Retina (tissue), 1 donor: Measurements from ENCODE around the gene FATE1.

Source experiments
- DNase-seq: peaks from one replicate; pipeline ENCODE4 v3.0.0-alpha.2; 2016

The FATE1 gene

DNA sequence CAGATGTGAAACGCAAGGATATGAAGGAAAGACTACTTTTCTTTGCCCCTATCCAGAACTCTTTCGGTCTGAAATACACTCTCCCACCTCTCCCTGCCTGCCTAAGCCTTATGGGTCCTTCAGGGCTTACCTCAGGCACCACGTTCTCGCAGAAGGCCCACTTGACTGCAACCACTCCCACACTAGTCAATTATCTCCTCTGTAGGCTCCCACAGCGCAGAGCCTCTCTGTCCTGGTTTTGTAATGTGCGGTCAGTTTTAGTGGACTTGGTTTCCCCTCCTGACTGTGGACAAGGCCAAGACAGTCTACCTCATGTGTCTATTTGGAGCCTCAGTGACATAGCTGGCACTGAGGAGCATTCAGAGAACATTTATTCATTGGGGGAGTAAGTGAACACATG lies 29.8 kb downstream of the FATE1 start:
- DNase-seq: no peak

DNA sequence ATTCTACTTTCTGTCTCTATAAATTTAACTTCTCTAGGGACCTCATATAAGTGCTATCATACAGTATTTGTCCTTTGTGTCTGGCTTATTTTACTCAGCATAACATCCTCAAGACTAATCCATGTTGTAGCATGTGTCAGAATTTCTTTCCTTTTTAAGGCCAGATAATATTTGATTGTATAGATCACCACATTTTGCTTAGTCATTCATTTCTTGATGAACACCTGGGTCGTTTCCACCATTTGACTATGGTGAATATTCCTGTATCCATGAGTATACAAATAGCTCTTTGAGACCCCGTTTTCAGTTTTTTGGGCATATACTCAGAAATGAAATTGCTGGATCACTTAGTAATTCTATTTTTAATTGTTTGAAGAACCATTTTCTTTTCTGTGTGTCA lies 30.7 kb downstream of the FATE1 start:
- DNase-seq: no peak

DNA sequence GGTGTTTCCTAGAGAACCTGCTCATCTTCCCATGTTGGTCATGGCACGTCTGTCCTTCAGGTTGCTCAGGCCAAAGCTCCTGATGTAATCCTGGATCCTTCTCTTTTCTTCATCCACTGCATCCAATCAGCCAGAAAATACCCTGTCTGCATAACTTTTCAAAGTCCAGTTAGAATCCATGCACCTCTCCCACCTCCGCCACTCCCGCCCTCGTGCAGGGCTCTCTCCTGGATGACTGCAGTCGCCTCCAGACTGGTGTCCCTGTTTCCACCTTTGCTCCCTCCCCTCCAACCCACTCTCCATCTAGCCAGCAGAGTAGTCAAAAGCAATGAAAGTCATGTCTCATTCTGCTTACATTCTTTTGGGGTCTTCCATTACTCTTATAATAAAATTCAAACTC lies 34.7 kb downstream of the FATE1 start:
- DNase-seq: no peak

- no peak for DNase-seq
Measured at GRCh38 chrX:151752847-151753246, 37.0 kb downstream of the FATE1 start.

GRCh38 chrX:151753313-151754046 lies 37.6 kb downstream of the FATE1 start:
- peak; percentile 80 for DNase-seq

GRCh38 chrX:151754047-151754429 lies 38.2 kb downstream of the FATE1 start:
- DNase-seq: no peak

GRCh38 chrX:151754641-151755215 lies 38.9 kb downstream of the FATE1 start:
- no peak for DNase-seq

DNA sequence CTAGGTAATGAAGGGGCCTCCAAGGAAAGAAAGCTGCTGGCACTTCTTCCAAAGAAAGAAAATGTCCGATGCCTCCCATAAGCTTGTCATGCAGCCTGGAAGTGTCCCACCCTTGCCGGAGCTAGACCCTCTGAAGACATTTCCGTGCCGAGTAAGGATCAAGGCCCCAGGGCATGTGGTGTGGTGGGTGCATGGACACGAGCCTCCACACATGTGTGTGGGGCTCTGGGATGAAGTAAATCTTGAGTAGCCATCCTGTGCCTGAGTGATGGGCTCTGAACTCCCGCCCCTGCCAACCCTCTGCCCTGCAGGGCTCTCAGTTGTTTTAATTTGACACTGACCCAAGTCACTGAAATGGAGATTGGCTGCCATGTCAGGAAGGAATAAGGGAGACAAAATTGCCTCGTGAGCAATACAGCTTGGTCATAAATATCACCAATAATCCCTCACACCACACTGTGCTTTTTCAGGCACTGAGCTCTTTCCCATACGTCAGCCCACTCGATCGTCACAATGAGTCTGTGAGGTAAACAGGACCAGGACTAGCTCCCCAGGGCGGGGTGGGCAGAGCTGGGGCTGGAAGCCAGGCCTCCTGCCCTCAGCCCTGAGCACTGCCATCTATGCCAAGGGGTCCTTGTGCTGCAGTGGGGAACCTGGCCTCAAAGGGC lies 43.3 kb downstream of the FATE1 start:
- DNase-seq: no peak

DNA sequence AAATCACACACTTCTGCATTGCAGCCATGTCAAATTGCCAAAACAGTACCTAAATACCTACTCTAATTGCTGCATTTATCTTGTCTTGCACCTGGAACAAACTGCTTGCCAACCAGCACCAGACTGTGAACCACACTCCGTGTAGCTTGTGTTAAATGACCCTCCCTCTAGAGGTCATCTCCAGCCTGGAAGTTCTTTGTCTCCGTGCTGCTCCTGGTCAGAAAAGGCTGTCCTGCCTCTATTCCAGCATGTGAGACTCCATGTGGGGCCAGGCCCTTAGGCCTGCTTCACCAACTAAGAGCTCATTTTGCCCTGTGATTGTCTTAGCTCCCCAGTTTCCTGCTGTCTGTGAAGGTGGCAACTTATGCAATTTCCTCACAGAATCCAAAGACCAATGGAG lies 47.0 kb downstream of the FATE1 start:
- DNase-seq: no peak

DNA sequence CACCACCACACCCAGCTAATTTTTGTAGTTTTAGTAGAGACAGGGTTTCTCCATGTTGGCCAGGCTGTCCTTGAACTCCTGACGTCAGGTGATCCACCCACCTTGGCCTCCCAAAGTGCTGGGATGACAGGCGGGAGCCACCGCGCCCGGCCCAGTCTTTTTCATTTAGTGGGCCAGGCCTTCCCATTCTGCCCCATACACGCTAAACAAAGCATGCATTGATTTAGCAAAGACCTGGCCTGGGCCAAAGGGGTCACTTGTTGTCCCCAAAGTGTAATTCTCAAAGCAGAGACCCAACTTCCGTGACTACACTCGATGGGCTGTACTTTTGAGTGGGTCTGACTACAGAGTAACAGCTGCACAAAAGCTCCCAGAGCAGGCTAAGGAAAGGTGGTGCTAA lies 47.9 kb downstream of the FATE1 start:
- DNase-seq: no peak

- DNase-seq: no peak
Measured at GRCh38 chrX:151765026-151765425, 49.2 kb downstream of the FATE1 start.

- DNase-seq: no peak
Measured at GRCh38 chrX:151771726-151772125, 55.9 kb downstream of the FATE1 start.
